Type B pancreatic cell (in vitro differentiated cells): ENCODE results near the gene GRB10. TPM values are rescaled to one million over a fixed set of nuclear protein-coding genes. Genes with fewer than 3 reads are reported as not detected.

Experiments used
- DNase-seq: peaks from one replicate; pipeline ENCODE4 v3.0.0; 2021; ENCODE audit warnings: mixed read lengths; ENCODE audit not compliant: unreplicated experiment; ENCODE audit errors: extremely low spot score
- H3K27ac Mint-ChIP-seq: 2 replicates; pipeline ENCODE4 v1.8.0; 2021; ENCODE audit warnings: mild to moderate bottlenecking, mixed read lengths
- H3K27me3 Mint-ChIP-seq: 2 replicates; pipeline ENCODE4 v1.8.0; 2021; ENCODE audit warnings: mixed read lengths
- H3K36me3 Mint-ChIP-seq: 2 replicates; pipeline ENCODE4 v1.8.0; 2021; ENCODE audit warnings: mixed read lengths
- H3K4me1 Mint-ChIP-seq: one replicate; pipeline ENCODE4 v1.8.0; 2021; ENCODE audit warnings: mixed read lengths; ENCODE audit not compliant: unreplicated experiment
- H3K4me3 Mint-ChIP-seq: 2 replicates; pipeline ENCODE4 v1.8.0; 2021; ENCODE audit warnings: mild to moderate bottlenecking, mixed read lengths
- H3K9me3 Mint-ChIP-seq: 2 replicates; pipeline ENCODE4 v1.8.0; 2021; ENCODE audit warnings: mixed read lengths
- CTCF ChIP-seq: fragments of 200-600 bp; sonication (generic); conservative IDR thresholded peaks from 2 replicates; pipeline ENCODE4 v1.5.0; 2021; ENCODE audit warnings: antibody characterized with exemption, mild to moderate bottlenecking
- total RNA-seq: library from RNA; stranded (reverse); gene quantifications from 2 replicates; pipeline ENCODE4 v1.2.1, GENCODE V29; 2021; ENCODE audit warnings: low replicate concordance

The GRB10 gene
- total RNA-seq, 1 donor from 2014 or later, result 42.3 TPM

DNA sequence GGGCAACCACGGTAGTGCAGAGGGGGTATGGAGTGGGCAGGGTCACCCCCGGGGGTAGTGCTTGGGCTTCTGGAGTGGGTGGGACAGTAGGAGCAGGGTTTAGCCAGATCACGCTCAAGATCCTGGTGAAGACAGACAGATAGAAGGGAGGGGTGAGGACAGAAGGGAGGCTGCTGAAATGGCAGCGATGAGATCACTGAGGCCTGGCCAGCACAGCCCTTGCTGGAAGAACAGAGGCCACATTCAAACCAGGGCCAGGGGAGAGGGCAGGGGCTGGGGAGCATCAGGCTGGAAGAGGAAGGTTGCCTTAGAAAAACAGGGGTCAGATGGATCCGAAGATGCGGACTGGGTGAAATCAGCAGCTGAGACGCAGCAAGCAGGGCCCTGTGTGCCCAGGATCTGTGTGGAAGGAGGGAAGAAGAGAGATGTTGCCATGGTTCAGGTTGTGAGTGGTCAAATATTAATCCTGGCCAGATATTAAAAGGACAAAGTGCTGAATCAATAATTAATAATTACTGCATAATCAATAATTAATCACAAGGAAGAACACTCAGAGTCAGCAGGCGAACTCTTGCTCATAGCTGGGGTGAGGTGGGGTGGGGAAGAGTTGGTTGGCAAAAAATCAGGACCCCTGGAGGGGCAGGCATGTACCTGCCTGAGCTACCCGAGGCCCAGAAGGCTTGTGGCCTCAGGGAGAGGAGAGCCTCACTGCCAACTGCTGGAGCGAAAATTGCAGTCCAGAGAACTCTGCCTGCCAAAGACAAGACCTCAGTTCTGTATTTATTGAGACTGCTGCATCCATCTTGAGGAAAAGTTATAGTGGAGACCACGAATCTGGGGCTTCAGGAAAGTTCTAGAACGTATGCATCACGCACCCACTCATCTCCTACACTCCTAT, 105.7 kb downstream of the GRB10 start:
- peaks cover 5% of the 10 kb centered on the region for H3K36me3 Mint-ChIP-seq
- H3K27me3 Mint-ChIP-seq, result no peaks in the 10 kb centered on the region
- no peak overlapping the region for H3K4me3 Mint-ChIP-seq
- no peak overlapping the region for H3K27ac Mint-ChIP-seq
- no peaks in the 10 kb centered on the region for H3K9me3 Mint-ChIP-seq
- DNase-seq, result no peak
- peaks cover 29% of the 10 kb centered on the region for H3K4me1 Mint-ChIP-seq
- no peak for TF ChIP-seq CTCF

GRCh38 chr7:50676079-50676478, 106.6 kb downstream of the GRB10 start:
- TF ChIP-seq CTCF, result no peak
- Mint-ChIP-seq H3K9me3 (no peaks in the 10 kb centered on the region), H3K27me3 (no peaks in the 10 kb centered on the region), H3K27ac (no peak overlapping the region), H3K4me1 (peaks cover 34% of the 10 kb centered on the region), H3K4me3 (no peak overlapping the region), H3K36me3 (peaks cover 7% of the 10 kb centered on the region)
- DNase-seq, result no peak

- Mint-ChIP-seq H3K9me3 (no peaks in the 10 kb centered on the region), H3K27me3 (no peaks in the 10 kb centered on the region), H3K4me1 (peaks cover 37% of the 10 kb centered on the region), H3K36me3 (peaks cover 15% of the 10 kb centered on the region), H3K4me3 (no peak overlapping the region), H3K27ac (no peak overlapping the region)
- TF ChIP-seq CTCF, result no peak
- no peak for DNase-seq
Observed at GRCh38 chr7:50674896-50675835, 107.5 kb downstream of the GRB10 start.

GRCh38 chr7:50674299-50674698, 108.4 kb downstream of the GRB10 start:
- H3K27me3 Mint-ChIP-seq, result no peaks in the 10 kb centered on the region

More at GRCh38 chr7:50674299-50674698, 108.4 kb downstream of the GRB10 start:
- Mint-ChIP-seq H3K36me3 (peaks cover 16% of the 10 kb centered on the region), H3K27ac (no peak overlapping the region), H3K4me1 (peaks cover 35% of the 10 kb centered on the region), H3K9me3 (no peaks in the 10 kb centered on the region), H3K4me3 (no peak overlapping the region)
- no peak for TF ChIP-seq CTCF
- no peak for DNase-seq
